Spinal cord (tissue), 10 donors: ENCODE data around the gene CFAP97D1. TPM values are rescaled to one million over a fixed set of nuclear protein-coding genes. Genes with fewer than 3 reads are reported as not detected.

ENCODE experiments used
- DNase-seq, 6 donors: peaks; one replicate each; pipeline versions ENCODE4 v3.0.0 to v3.0.0-alpha.2; 2013 to 2015; ENCODE audit warnings: low spot score in 6 of 6, low read depth in 4 of 6
- H3K27ac ChIP-seq: one replicate; pipeline ENCODE4 v1.5.1; 2013; ENCODE audit warnings: low read depth, low read length, control low read depth
- H3K27me3 ChIP-seq: one replicate; pipeline ENCODE4 v1.6.1; 2013; ENCODE audit warnings: low read length; ENCODE audit not compliant: control insufficient read depth, insufficient read depth
- H3K36me3 ChIP-seq: one replicate; pipeline ENCODE4 v1.6.1; 2013; ENCODE audit warnings: low read length; ENCODE audit not compliant: control insufficient read depth, insufficient read depth
- H3K4me1 ChIP-seq: one replicate; pipeline ENCODE4 v1.6.1; 2013; ENCODE audit warnings: low read length; ENCODE audit not compliant: control insufficient read depth, insufficient read depth
- H3K4me3 ChIP-seq: one replicate; pipeline ENCODE4 v1.5.1; 2013; ENCODE audit warnings: low read depth, low read length, control low read depth
- H3K9me3 ChIP-seq: one replicate; pipeline ENCODE4 v1.6.1; 2013; ENCODE audit warnings: low read length; ENCODE audit not compliant: control insufficient read depth, insufficient read depth
- WGBS: methylation state at CpG from one replicate; pipeline ENCODE4 v1.1.5; 2013; ENCODE audit warnings: missing lambda C conversion rate; ENCODE audit not compliant: insufficient coverage; 5-methylcytosine and 5-hydroxymethylcytosine counted together
- polyA plus RNA-seq, 2 donors: library from polyadenylated mRNA; unstranded; fragments of 120-200 nt; gene quantifications; one replicate each; pipeline ENCODE4 v1.2.1, GENCODE V29; 2013; ENCODE audit not compliant: insufficient read length in 2 of 2
- total RNA-seq, 2 donors: library from RNA; depleted of rRNA in 1 of 2; stranded (reverse); fragments of 120-200 nt in 1 of 2; fragments of >200 nt in 1 of 2; gene quantifications; one replicate each; pipeline versions ENCODE4 v1.2.3 to v1.2.4, GENCODE V29; 2013 to 2014
- donor health status: healthy.

Gene CFAP97D1
- total and polyA plus RNA-seq, 4 donors = 0.10 to 0.16 (median 0.12) TPM; not detected in 1

- 90% methylated on average over 21 of the region's 24 CpGs for WGBS
- peaks cover 60% of the 10 kb centered on the region for H3K36me3 ChIP-seq
- DNase-seq = no peak
Observed at GRCh38 chr17:43816336-43817320, 36.4 kb downstream of the CFAP97D1 start.

DNA sequence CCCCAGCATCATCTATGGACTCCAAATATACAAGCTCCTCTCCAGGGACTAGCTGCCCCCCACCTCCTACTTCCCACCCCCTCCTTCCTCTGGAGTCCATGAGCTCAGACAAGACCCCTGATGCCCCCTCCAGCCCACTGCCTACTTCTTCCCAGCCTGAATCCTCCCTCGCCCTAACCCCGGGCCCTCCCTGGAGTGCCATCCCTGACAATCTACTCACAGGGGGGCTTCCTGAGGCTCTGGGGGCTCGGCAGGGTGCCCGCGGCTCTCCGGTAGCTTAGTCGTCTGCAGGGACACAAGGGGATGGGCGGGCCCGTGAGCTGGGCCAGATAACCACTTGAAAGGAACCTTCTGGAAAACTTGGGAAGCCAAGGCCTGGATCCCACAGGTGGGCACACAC, 37.6 kb downstream of the CFAP97D1 start:
- 90% methylated on average over 8 of the region's 9 CpGs for WGBS

More at GRCh38 chr17:43816336-43817320, 36.4 kb downstream of the CFAP97D1 start:
- no peak overlapping the region for H3K4me3 ChIP-seq
- H3K27ac ChIP-seq = no peak overlapping the region
- no peaks in the 10 kb centered on the region for H3K4me1 ChIP-seq
- no peaks in the 10 kb centered on the region for H3K9me3 ChIP-seq
- no peaks in the 10 kb centered on the region for H3K27me3 ChIP-seq

DNA sequence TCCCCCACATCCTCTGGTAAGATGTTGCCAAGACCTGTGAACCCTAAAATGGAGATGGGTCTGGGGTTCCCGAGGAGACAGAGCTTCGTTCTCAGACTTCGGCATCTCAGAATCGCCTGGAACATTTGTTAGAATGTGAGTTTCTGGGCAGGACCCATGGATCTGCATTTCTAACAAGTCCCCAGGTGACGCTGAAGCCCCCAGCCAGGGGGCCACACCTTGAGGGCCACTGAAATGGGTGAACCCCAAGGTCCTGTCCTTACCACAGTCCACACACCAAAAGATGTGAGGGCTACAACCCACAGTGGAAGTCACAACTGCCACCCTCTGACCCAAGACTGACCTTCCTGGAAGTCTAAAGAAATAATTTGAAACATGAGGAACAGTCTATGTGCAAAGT, 38.7 kb downstream of the CFAP97D1 start:
- H3K27me3 ChIP-seq = no peaks in the 10 kb centered on the region

More for the DNA sequence above, 37.6 kb downstream of the CFAP97D1 start:
- no peaks in the 10 kb centered on the region for H3K9me3 ChIP-seq
- H3K4me1 ChIP-seq = no peaks in the 10 kb centered on the region
- H3K27ac ChIP-seq = no peak overlapping the region
- H3K4me3 ChIP-seq = no peak overlapping the region
- peaks cover 60% of the 10 kb centered on the region for H3K36me3 ChIP-seq
- no peak for DNase-seq
- H3K27me3 ChIP-seq = no peaks in the 10 kb centered on the region

DNA sequence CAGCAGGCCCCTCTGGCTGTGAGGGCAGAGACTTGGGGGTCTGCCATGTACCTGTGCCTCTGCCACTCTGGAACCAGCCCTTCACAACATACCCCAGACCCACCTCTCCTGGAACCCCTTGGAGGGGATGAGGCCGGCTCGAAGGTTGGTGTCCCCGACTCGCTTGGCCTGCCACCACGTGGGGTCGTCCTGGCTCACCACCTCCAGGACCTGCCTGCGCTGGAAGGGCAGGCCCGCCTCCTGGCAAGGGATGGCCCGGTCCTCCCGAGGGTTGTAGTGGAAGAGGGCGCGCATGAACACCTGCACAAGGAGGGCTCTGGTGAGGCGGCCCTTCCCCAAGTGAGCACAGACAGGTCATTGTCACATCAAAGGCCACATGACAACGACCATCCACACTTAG, 40.5 kb downstream of the CFAP97D1 start:
- H3K4me1 ChIP-seq = peaks cover 3% of the 10 kb centered on the region
- WGBS = 53% methylated on average over 2 of the region's 14 CpGs
- no peak overlapping the region for H3K27ac ChIP-seq
- no peaks in the 10 kb centered on the region for H3K27me3 ChIP-seq
- H3K36me3 ChIP-seq = peaks cover 65% of the 10 kb centered on the region
- no peak for DNase-seq
- H3K4me3 ChIP-seq = no peak overlapping the region
- no peaks in the 10 kb centered on the region for H3K9me3 ChIP-seq

More for the DNA sequence above, 38.7 kb downstream of the CFAP97D1 start:
- peaks cover 3% of the 10 kb centered on the region for H3K4me1 ChIP-seq
- H3K4me3 ChIP-seq = no peak overlapping the region
- peaks cover 57% of the 10 kb centered on the region for H3K36me3 ChIP-seq
- 97% methylated on average over 5 of the region's 5 CpGs for WGBS
- no peaks in the 10 kb centered on the region for H3K9me3 ChIP-seq
- H3K27ac ChIP-seq = no peak overlapping the region
- DNase-seq = no peak

- Histone ChIP-seq H3K4me1 (peaks cover 3% of the 10 kb centered on the region), H3K27me3 (no peaks in the 10 kb centered on the region), H3K4me3 (no peak overlapping the region), H3K36me3 (peaks cover 60% of the 10 kb centered on the region), H3K27ac (no peak overlapping the region), H3K9me3 (no peaks in the 10 kb centered on the region)
- WGBS = 100% methylated on average over 1 of the region's 5 CpGs
- no peak for DNase-seq
Observed at GRCh38 chr17:43822570-43823190, 42.4 kb downstream of the CFAP97D1 start.

GRCh38 chr17:43823350-43824084, 43.3 kb downstream of the CFAP97D1 start:
- Histone ChIP-seq H3K27ac (no peak overlapping the region), H3K4me3 (no peak overlapping the region), H3K36me3 (peaks cover 54% of the 10 kb centered on the region), H3K4me1 (peaks cover 3% of the 10 kb centered on the region), H3K9me3 (no peaks in the 10 kb centered on the region), H3K27me3 (no peaks in the 10 kb centered on the region)
- WGBS = 59% methylated on average over 3 of the region's 10 CpGs
- peak in 1 of 6 donors; percentile 29 for DNase-seq

DNA sequence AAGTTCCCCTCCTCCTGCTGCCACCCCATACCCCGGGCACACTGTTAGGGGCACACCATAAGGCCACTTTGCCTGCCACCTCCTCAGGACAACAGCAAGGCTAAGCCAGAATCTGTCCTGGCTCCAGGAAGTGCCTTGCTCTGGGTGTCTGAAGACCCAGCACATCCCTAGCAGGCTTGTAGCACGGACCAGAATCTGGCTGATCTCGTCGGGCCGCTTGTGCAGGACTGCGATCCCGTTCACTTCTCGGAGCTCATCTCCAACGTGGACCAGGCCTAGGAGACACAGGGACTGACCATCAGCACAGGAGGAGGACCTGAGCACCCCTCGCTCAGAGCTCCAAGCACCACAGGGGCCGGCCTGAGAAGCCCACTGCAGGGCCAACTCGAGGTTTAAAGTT, 45.3 kb downstream of the CFAP97D1 start:
- Histone ChIP-seq H3K9me3 (no peaks in the 10 kb centered on the region), H3K36me3 (peaks cover 58% of the 10 kb centered on the region)
- 96% methylated on average over 10 of the region's 12 CpGs for WGBS

DNA sequence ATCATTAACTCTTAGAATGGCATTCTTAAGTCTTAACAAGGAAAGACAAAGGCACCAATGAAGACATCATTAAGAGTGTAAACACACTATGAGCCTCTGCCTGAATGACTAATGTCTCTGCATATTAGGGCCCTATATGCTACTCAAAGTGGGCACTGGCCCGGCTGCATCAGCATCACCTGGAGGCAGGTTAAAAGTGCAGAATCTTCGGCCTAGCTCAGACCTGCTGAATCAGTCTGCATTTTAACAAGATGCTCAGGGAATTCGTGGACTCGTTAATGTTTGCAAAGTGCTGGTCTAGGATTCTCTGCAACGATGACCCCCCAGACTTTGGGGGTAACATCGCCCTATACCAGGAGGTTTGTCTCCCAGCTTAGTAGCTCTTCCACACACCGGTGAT, 46.0 kb downstream of the CFAP97D1 start:
- Histone ChIP-seq H3K27me3 (no peaks in the 10 kb centered on the region), H3K4me1 (peaks cover 11% of the 10 kb centered on the region), H3K4me3 (no peak overlapping the region), H3K36me3 (peaks cover 58% of the 10 kb centered on the region), H3K27ac (no peak overlapping the region), H3K9me3 (no peaks in the 10 kb centered on the region)
- WGBS = 97% methylated on average over 5 of the region's 7 CpGs
- DNase-seq = no peak

More for the DNA sequence above, 45.3 kb downstream of the CFAP97D1 start:
- no peak overlapping the region for H3K27ac ChIP-seq
- no peak for DNase-seq
- H3K4me3 ChIP-seq = no peak overlapping the region
- no peaks in the 10 kb centered on the region for H3K27me3 ChIP-seq
- peaks cover 7% of the 10 kb centered on the region for H3K4me1 ChIP-seq

DNA sequence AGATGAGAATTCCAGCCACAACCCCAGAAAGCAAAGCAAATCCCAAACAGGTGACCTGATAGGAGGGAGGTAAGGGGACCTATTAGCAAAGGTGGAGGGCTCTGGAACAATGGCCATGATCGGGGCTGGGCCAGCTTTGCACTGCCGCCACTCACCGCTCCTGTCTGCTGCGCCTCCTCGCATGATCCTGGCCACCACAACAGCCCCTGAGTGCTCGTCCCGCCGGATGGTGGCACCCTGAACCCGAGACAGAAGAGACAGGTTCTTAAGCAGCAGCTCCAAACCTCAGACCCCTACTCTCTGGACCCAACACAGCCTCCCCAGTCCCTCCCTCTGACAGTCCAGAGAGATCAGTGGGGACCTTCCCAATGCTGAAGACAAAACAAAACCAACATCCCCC, 47.4 kb downstream of the CFAP97D1 start:
- peaks cover 23% of the 10 kb centered on the region for H3K4me1 ChIP-seq
- H3K4me3 ChIP-seq = no peak overlapping the region
- no peak for DNase-seq
- no peak overlapping the region for H3K27ac ChIP-seq
- 100% methylated on average over 8 of the region's 9 CpGs for WGBS
- no peaks in the 10 kb centered on the region for H3K27me3 ChIP-seq
- H3K9me3 ChIP-seq = no peaks in the 10 kb centered on the region
- peaks cover 61% of the 10 kb centered on the region for H3K36me3 ChIP-seq
